ENCODE measurements around the gene APH1B. TPM values are rescaled to one million over a fixed set of nuclear protein-coding genes. Genes with fewer than 3 reads are reported as not detected.

The APH1B gene
- total and polyA plus RNA-seq, 9 of the 15 experiments (the other 6 are each of a cell fraction or from before 2014, with no cell fraction given), result 5.1 to 9.7 (median 7.0) TPM

DNA sequence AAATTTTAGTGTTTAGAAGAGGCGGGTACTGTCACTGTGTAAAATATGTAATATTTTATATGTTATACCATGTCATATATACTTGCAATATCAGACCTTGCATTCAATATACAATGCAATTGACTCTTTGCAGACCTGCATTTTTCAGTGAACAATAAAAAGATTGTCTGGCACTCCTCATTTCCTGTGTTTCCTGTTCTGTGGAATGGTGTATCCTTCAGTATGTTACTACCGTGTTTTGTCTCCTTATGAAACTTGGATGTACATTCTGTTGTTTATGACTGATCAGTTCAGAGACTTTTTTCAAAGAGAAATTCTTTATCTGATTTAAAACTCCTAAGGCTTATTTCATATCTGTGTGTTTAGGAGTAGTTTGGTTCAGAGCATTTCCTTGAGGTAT is 31.5 kb downstream of the APH1B start:
- ATAC-seq (no peak), DNase-seq (ENCODE audit: extremely low read depth in 1 of 4, low spot score in 3 of 4) (no peak), FAIRE-seq (no peak)
- POLR2A ChIA-PET, result interaction anchor here (0.7 to 0.9 kb wide), 3 partner anchors 16 to 99 kb away, joined by 3 read pairs; no protein-coding TSS in a partner anchor
- Histone ChIP-seq H2AFZ (ENCODE audit: low read depth, low read length) (no peak overlapping the region), H3K9me1 (ENCODE audit: control insufficient read depth, insufficient read depth, low read length) (no peaks in the 10 kb centered on the region), H3K4me1 (replicated peaks in 1 of 2; ENCODE audit: control insufficient read depth in 2 of 2, insufficient read depth in 2 of 2, low read length in 2 of 2) (no peaks in the 10 kb centered on the region; a peak in 1 of 5 replicates), H3K9ac (ENCODE audit: insufficient read depth in 1 of 2, low read depth in 2 of 2, low read length in 2 of 2) (no peak overlapping the region), H4K20me1 (replicated peaks; ENCODE audit: control insufficient read depth, insufficient read depth, low read length) (no peaks in the 10 kb centered on the region), H3K79me2 (ENCODE audit: control insufficient read depth, insufficient read depth, low read length) (no peaks in the 10 kb centered on the region), H3K36me3 (ENCODE audit: control insufficient read depth, insufficient read depth, low read length) (no peaks in the 10 kb centered on the region), H3K27ac (ENCODE audit: extremely low read depth, low read depth, low read length) (no peak overlapping the region), H3K4me3 (no peak overlapping the region), H3K27me3 (ENCODE audit: control insufficient read depth in 2 of 2, insufficient read depth in 2 of 2, low read length in 2 of 2) (no peaks in the 10 kb centered on the region), H3K9me3 (replicated peaks; ENCODE audit: control insufficient read depth, insufficient read depth, low read depth, low read length) (no peaks in the 10 kb centered on the region), H3K4me2 (ENCODE audit: insufficient read depth, low read length) (no peak overlapping the region)
- intact Hi-C loops (cut with micrococcal nuclease), result no loop called here
- in situ Hi-C loops (cut with MboI), result no loop called here
- BruUV-seq (replicated peaks), result no TSS peak
- 48% methylated on average over 2 of the region's 2 CpGs for WGBS (ENCODE audit: insufficient coverage, low coverage, missing lambda C conversion rate)
- CTCF ChIA-PET (ENCODE audit: low intra/inter-chr PET ratio), result no interaction called here
- TF ChIP-seq JUN (IDR thresholded peaks at IDR 0.05; ENCODE audit: borderline replicate concordance, low read depth, low read length) (no peak), JUN (CRISPR knock-in tag; IDR thresholded peaks at IDR 0.05; ENCODE audit: borderline replicate concordance) (no peak), DNMT1 (IDR thresholded peaks at IDR 0.05) (no peak), TCF7L2 (IDR thresholded peaks at IDR 0.05; ENCODE audit: low read depth, low read length) (no peak), RBM25 (IDR thresholded peaks at IDR 0.05; ENCODE audit: low read depth, low read length, severe bottlenecking) (no peak), ZNF224 (CRISPR knock-in tag; IDR thresholded peaks at IDR 0.05) (no peak), ZNF57 (CRISPR knock-in tag; IDR thresholded peaks at IDR 0.05) (no peak), ZNF551 (CRISPR knock-in tag; IDR thresholded peaks at IDR 0.05) (no peak), FIP1L1 (IDR thresholded peaks at IDR 0.05; ENCODE audit: low read depth, low read length, poor library complexity, severe bottlenecking) (no peak), NCOA4 (IDR thresholded peaks at IDR 0.05; ENCODE audit: partially characterized antibody) (no peak), ZNF212 (CRISPR knock-in tag; IDR thresholded peaks at IDR 0.05) (no peak), GATAD2A (IDR thresholded peaks at IDR 0.05) (no peak)
- TF ChIP-seq, protein P1, sequence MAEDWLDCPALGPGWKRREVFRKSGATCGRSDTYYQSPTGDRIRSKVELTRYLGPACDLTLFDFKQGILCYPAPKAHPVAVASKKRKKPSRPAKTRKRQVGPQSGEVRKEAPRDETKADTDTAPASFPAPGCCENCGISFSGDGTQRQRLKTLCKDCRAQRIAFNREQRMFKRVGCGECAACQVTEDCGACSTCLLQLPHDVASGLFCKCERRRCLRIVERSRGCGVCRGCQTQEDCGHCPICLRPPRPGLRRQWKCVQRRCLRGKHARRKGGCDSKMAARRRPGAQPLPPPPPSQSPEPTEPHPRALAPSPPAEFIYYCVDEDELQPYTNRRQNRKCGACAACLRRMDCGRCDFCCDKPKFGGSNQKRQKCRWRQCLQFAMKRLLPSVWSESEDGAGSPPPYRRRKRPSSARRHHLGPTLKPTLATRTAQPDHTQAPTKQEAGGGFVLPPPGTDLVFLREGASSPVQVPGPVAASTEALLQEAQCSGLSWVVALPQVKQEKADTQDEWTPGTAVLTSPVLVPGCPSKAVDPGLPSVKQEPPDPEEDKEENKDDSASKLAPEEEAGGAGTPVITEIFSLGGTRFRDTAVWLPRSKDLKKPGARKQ (CRISPR knock-in tag; IDR thresholded peaks at IDR 0.05), result no peak
- TF ChIP-seq, protein P2, sequence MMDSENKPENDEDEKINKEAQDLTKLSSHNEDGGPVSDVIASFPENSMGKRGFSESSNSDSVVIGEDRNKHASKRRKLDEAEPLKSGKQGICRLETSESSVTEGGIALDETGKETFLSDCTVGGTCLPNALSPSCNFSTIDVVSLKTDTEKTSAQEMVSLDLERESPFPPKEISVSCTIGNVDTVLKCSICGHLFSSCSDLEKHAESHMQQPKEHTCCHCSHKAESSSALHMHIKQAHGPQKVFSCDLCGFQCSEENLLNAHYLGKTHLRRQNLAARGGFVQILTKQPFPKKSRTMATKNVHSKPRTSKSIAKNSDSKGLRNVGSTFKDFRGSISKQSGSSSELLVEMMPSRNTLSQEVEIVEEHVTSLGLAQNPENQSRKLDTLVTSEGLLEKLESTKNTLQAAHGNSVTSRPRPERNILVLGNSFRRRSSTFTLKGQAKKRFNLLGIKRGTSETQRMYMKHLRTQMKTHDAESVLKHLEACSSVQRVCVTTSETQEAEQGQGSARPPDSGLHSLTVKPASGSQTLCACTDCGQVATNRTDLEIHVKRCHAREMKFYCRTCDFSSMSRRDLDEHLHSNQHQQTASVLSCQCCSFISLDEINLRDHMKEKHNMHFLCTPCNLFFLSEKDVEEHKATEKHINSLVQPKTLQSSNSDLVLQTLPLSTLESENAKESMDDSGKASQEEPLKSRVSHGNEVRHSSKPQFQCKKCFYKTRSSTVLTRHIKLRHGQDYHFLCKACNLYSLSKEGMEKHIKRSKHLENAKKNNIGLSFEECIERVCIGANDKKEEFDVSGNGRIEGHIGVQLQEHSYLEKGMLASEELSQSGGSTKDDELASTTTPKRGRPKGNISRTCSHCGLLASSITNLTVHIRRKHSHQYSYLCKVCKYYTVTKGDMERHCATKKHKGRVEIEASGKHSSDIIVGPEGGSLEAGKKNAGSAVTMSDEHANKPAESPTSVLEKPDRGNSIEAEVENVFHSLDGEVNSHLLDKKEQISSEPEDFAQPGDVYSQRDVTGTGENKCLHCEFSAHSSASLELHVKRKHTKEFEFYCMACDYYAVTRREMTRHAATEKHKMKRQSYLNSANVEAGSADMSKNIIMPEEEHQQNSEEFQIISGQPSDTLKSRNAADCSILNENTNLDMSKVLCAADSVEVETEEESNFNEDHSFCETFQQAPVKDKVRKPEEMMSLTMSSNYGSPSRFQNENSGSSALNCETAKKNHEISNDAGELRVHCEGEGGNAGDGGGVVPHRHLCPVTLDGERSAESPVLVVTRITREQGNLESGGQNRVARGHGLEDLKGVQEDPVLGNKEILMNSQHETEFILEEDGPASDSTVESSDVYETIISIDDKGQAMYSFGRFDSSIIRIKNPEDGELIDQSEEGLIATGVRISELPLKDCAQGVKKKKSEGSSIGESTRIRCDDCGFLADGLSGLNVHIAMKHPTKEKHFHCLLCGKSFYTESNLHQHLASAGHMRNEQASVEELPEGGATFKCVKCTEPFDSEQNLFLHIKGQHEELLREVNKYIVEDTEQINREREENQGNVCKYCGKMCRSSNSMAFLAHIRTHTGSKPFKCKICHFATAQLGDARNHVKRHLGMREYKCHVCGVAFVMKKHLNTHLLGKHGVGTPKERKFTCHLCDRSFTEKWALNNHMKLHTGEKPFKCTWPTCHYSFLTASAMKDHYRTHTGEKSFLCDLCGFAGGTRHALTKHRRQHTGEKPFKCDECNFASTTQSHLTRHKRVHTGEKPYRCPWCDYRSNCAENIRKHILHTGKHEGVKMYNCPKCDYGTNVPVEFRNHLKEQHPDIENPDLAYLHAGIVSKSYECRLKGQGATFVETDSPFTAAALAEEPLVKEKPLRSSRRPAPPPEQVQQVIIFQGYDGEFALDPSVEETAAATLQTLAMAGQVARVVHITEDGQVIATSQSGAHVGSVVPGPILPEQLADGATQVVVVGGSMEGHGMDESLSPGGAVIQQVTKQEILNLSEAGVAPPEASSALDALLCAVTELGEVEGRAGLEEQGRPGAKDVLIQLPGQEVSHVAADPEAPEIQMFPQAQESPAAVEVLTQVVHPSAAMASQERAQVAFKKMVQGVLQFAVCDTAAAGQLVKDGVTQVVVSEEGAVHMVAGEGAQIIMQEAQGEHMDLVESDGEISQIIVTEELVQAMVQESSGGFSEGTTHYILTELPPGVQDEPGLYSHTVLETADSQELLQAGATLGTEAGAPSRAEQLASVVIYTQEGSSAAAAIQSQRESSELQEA (IDR thresholded peaks at IDR 0.05; ENCODE audit: low read depth), result no peak
